ENCODE data around the gene WWC2. TPM values are rescaled to one million over a fixed set of nuclear protein-coding genes. Genes with fewer than 3 reads are reported as not detected.
"Not testable (repeated sequence)": the region's sequence is repeated elsewhere in the genome, so short reads cannot be mapped to it uniquely, and the experiment has no call there.

WWC2 gene
- polyA plus RNA-seq, 1 donor = 67.5 TPM

DNA sequence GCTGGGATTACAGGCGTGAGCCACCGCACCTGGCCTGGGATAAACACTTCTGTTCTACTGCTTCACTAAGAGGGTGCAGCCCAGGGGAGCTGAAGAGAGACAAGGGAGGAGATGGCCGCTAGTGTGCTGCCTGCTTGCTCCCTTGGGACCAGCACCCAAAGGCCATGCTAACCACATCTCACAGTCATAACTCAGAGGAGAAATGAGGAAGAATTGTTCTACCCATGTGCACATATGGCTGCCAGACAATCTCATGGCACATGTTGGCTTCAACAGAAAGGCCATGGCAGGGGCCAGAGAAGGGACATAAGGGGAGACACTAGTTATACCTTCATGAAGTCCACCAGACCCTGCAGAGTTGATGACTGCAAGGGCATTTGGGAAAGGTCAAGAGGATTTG lies 198.6 kb downstream of the WWC2 start:
- DNase-seq = no peak

DNA sequence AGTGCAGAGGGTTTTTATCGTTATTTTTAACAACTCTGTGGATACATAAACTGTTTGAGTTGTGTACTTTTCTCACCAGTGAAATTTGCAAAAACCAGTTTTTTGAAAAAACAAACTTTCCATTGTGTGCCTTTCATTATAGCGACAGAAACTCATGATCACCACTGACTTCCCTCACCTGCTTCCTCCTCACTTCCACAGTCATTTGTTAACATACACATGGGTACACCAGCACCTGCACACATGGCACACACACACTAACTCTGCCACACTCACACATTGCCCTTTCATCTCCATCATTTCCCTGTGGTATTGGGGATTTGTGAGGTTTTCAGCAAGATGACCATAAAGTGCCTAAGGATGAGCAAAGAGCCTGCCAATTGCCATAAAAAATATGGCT lies 200.4 kb downstream of the WWC2 start:
- no peak for DNase-seq

GRCh38 chr4:183300070-183300469 lies 201.0 kb downstream of the WWC2 start:
- no peak for DNase-seq

- no peak for DNase-seq
These were observed 201.6 kb downstream of the WWC2 start for GRCh38 chr4:183300655-183301054.

DNA sequence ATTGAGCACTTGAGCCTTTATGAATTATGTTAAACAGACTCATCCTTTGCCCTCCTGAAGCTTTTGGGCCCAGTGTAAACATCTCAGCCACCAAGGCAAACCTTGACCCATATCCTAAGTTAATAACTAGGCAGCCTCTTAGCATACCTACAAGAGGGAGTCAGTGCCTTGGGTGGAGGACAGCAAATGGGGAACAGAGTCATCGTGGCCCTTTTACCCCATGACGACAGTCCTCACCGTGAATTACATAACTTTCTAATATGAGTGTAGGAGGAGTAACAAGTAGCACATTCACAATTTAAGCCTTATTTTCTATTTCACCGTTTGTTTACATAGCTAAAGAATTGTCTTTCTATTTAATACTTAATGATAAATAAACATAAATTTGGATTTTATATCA lies 204.2 kb downstream of the WWC2 start:
- no peak for DNase-seq

DNA sequence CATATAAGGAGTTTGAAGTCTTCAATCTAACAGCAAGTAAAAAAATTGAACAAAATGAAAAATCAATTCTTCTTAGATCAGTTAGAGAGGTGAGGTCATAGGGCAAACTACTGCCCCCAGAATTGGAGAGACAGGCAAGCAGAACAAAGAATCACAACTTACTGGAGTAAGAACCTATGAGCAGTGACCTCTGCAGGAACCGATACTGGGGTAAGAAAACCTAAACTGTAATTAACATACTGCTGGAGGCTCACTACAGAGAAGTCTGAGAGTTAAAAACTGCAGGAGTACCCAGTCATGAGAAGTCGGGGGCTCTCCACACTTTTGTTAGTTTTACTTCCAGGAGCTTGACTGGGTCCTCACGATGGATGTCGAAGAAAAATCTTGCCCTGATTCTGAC lies 205.0 kb downstream of the WWC2 start:
- no peak for DNase-seq

GRCh38 chr4:183304538-183304937 lies 205.5 kb downstream of the WWC2 start:
- DNase-seq = no peak

DNA sequence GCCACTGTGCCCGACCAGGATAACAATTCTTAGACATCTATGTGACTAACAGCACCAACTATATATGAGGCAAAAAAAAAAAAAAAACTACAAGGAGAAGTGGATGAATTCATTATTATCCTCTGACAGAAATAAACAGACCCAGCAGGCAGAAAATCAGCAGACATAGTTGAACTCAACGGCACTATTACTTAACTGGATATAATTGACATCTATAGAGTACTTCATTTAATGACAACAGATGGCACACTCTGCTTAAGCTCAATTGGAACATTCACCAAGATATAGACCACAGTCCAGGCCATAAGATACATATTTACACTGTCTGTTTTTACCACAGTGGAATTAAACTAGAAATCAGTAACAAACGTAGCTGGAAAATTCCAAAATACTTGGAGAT lies 207.8 kb downstream of the WWC2 start:
- no peak for DNase-seq

GRCh38 chr4:183312841-183313240 lies 213.8 kb downstream of the WWC2 start:
- DNase-seq = no peak

GRCh38 chr4:183314336-183314735 lies 215.3 kb downstream of the WWC2 start:
- no peak for DNase-seq

DNA sequence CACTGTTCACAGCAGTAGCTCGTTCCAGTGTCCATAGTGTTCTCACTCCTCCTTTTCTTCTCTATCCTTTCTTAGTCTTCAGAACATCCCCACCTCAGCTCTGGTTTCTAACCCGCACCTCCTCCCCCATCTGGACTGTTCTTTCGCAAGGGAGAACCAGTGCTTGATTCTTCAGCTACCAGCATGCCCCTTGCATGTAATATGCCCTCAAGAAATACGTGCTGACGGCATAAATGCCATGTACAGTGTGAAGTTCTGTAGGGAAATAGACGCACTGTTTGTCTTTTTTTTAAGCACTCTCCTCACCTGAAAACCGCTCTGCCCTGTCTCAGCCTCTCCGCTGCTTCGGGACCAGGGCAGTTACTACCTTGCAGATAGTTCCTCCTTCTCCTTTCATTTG lies 215.7 kb downstream of the WWC2 start:
- no peak for DNase-seq

GRCh38 chr4:183318656-183319055 lies 219.6 kb downstream of the WWC2 start:
- DNase-seq = no peak

DNA sequence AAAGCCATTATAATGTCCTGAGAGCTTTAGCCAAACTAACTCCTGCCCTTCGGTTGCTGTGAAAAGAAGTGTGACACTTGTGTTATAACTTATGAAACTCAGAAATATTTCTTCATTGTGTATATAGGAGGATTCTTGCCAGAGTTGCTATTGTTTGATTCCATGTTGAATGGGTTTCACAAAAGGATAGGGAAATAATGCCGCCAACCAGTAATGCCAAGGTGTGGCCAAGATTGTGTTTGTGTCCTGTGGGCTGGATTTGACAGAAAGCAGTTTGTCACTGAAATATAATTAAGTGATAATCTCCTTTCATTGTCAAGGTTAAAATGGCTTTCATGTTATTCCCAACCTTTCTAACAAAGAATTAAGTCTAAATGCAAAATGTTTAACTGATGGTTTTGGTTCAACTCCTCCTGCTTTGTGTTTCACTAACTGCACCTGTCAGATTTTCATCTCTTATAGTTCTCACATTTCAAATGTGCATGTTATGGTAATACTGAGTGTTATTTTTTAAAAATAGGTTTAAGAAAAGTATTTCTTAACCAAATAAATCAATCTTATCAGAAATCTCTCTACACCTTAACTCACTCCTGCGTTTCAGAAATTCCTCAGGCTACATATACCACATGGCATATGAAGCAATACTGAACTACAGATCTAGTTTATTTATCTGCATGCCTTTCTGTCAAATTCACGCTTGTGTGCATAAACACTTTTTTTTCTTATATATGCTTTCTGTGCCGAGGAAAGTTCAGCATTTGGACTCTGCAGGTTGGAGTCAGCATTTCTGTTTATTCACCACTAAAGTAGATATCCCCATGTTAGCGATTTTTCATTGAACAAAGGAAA lies 221.4 kb downstream of the WWC2 start, which contains the start of gene CLDN22:
Gene CLDN22, minus strand, starts transcription at position 66 of the 849 bp plus-strand sequence. Its CDS starts 58 bp downstream, at position 8.
- DNase-seq = no peak

- DNase-seq = no peak
These were observed 222.0 kb downstream of the WWC2 start for GRCh38 chr4:183321079-183321478.

DNA sequence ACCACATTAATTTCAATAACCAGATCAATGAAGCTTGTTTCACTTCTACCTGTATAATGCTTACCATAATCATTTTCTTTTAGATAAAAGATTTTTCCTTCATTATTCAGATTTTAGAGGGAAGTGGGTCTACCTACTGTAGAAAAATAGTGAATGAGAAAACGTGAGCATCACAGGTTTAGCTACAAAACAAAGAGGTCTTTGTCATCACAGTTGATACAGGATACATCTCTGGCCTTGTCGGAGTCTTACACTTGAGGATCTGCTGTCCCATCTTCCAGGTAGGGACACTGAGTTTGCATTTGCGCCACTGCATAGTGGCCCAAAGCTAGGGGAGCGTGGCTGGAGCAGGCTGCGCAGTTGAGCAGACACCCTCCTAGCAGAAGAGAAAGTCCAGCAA lies 222.5 kb downstream of the WWC2 start:
- no peak for DNase-seq

DNA sequence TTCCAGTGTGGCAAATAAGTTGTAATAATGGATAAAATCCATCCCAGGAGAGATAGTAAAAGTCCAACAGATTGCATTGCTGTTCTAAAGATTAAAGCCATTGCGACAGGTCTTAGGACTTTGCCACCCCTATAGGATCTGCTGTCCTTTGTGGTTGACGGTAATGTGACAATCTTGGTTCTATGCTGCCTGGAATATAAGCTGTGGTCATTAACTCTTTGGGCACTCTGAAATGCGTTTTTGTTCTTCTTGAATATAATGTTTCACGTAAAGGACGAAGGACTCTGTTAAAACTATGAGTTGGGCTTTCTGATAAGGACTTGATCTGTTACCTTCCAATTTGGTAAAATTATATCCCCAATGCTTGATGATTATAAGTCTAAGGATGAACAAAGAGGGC lies 223.3 kb downstream of the WWC2 start, which contains the start of gene CLDN24:
Gene CLDN24, minus strand, starts transcription at position 101 of the 400 bp plus-strand sequence. Its CDS starts 0 bp downstream, at position 101.
- no peak for DNase-seq

GRCh38 chr4:183323295-183323694 lies 224.2 kb downstream of the WWC2 start:
- no peak for DNase-seq

DNA sequence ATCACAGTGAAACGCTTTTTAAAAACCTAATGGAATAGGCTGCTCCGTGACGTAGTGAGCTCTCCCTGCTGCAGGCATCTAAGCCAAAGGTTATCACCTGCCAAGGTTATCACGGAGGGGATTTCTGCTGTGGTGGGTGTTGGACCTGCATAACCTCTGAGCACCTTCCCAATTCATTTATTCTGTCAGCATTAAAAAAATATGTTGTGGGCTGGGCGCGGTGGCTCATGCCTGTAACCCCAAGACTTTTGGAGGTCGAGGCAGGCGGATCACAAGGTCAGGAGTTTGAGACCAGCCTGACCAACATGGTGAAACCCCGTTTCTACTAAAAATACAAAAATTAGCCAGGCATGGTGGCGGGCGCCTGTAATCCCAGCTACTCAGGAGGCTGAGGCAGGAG lies 225.0 kb downstream of the WWC2 start:
- DNase-seq = not testable (repeated sequence)

- DNase-seq = no peak
These were observed 225.6 kb downstream of the WWC2 start for GRCh38 chr4:183324619-183325018.

- not testable (repeated sequence) for DNase-seq
These were observed 227.3 kb downstream of the WWC2 start for GRCh38 chr4:183326387-183326786.

DNA sequence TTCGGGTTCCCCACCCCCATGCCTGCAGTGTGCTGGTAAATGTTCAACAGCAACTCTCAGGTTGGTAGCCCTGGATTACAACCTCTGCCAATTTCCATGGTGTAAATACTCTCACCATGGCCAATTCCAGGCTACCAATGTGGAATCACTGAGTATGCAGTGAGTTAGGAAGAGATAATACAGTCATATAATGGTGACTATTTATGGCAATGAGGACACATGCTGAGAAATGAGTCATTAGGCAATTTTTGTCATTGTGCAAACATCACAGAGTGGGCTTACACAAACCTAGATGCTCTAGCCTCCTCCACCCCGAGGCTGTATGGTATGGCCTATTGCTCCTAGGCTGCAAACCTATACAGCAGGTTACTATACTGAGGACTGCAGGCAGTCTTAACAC lies 227.8 kb downstream of the WWC2 start:
- no peak for DNase-seq

- no peak for DNase-seq
These were observed 228.8 kb downstream of the WWC2 start for GRCh38 chr4:183327827-183328226.

- DNase-seq = peak; percentile 25
These were observed 229.8 kb downstream of the WWC2 start for GRCh38 chr4:183328832-183329231.

DNA sequence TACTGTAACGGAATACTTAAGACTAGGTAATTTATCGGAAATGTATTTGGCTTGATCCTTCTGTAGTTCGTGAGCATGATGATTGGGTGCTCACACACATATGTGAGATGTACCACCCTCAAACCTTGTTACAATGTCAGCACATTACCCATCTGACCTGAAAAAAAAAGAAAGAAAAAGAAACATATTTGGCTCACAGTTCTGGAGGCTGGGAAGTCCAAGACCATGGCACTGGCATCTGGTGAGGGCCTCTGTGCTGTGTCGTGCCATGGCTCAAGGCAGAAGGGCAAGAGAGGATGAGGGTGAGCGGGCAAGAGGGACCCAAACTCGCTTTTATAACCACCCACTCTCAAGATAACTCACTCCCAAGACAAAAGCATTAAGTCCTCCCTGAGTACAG lies 230.2 kb downstream of the WWC2 start:
- DNase-seq = no peak
